GM10248 (cell line): Measurements from ENCODE around the gene CPED1.

Source experiments
- CTCF ChIA-PET: fragments of 300-600 bp; sonication (Branson Sonifier 250); formaldehyde crosslinking; extraction: SDS; loops from one replicate; lab custom pipeline; 2021; ENCODE audit warnings: antibody characterized with exemption; lab: Yijun Ruan, JAX
- POLR2A ChIA-PET: fragments of 350-650 bp; sonication (Branson Sonifier 250); formaldehyde crosslinking; extraction: SDS; loops from one replicate; lab custom pipeline; 2020; ENCODE audit warnings: antibody characterized with exemption; lab: Yijun Ruan, JAX
- DNase-seq: peaks from one replicate; pipeline ENCODE4 v3.0.0; 2012; ENCODE audit errors: extremely low spot score
- CTCF ChIP-seq: IDR thresholded peaks from 2 replicates; pipeline ENCODE4 v1.5.1; 2012; ENCODE audit warnings: mild to moderate bottlenecking, low read depth; ENCODE audit errors: extremely low read depth, missing control alignments, control extremely low read depth

CPED1 gene

GRCh38 chr7:121024611-121025010 is 36.1 kb downstream of the CPED1 start:
- DNase-seq = no peak
- ChIA-PET CTCF (no interaction called here), POLR2A (no interaction called here)
- TF ChIP-seq CTCF = no peak

GRCh38 chr7:121026159-121026558 is 37.6 kb downstream of the CPED1 start:
- CTCF ChIA-PET = no interaction called here
- DNase-seq = no peak
- POLR2A ChIA-PET = no interaction called here
- no peak for TF ChIP-seq CTCF

- DNase-seq = no peak
- TF ChIP-seq CTCF = no peak
- ChIA-PET POLR2A (no interaction called here), CTCF (interaction anchor here (1.1 to 1.5 kb wide), 4 partner anchors 9 to 39 kb away, joined by 3 to 5 read pairs (median 3); partner anchors contain the start of gene CPED1)
These were observed 38.1 kb downstream of the CPED1 start for GRCh38 chr7:121026577-121027111.

- CTCF ChIA-PET = interaction anchor here (0.7 to 1.5 kb wide), 9 partner anchors 11 to 54 kb away, joined by 3 to 5 read pairs (median 3); partner anchors contain the start of gene CPED1
- no peak for DNase-seq
- TF ChIP-seq CTCF = no peak
- POLR2A ChIA-PET = no interaction called here
These were observed 39.5 kb downstream of the CPED1 start for GRCh38 chr7:121027761-121028669.

GRCh38 chr7:121029302-121029701 is 40.8 kb downstream of the CPED1 start:
- TF ChIP-seq CTCF = no peak
- ChIA-PET POLR2A (no interaction called here), CTCF (interaction anchor here (0.9 to 1.3 kb wide), 3 partner anchors 13 to 52 kb away, joined by 3 read pairs; no protein-coding TSS in a partner anchor)
- no peak for DNase-seq

GRCh38 chr7:121030308-121030707 is 41.8 kb downstream of the CPED1 start:
- no peak for DNase-seq
- ChIA-PET POLR2A (no interaction called here), CTCF (interaction anchor here (1.3 to 1.4 kb wide), 2 partner anchors 9 to 41 kb away, joined by 3 to 4 read pairs; no protein-coding TSS in a partner anchor)
- TF ChIP-seq CTCF = no peak
